Coronary artery (tissue), 2 donors: ENCODE measurements around the gene BMF.

Experiments
- DNase-seq: peaks from one replicate; pipeline ENCODE4 v3.0.0-alpha.2; 2017; ENCODE audit warnings: low spot score
- H3K27ac ChIP-seq, 2 donors: fragments of 200-600 bp; sonication (generic); one replicate each; pipeline ENCODE4 v1.5.1; 2016 to 2019
- H3K4me3 ChIP-seq: fragments of 200-600 bp; sonication (generic); 2 replicates; pipeline ENCODE4 v1.5.1; 2016; ENCODE audit warnings: mild to moderate bottlenecking, moderate library complexity
- CTCF ChIP-seq: fragments of 200-600 bp; sonication (generic); IDR thresholded peaks from one replicate; pipeline ENCODE4 v1.5.1; 2019; ENCODE audit warnings: antibody characterized with exemption

The BMF gene

GRCh38 chr15:40097968-40098476 lies 10.7 kb downstream of the BMF start:
- Histone ChIP-seq H3K27ac (peak overlapping the region; percentile 82 to 89), H3K4me3 (peak overlapping the region; percentile 34)
- peak; percentile 77 for DNase-seq
- no peak for TF ChIP-seq CTCF

- Histone ChIP-seq H3K4me3 (no peak overlapping the region), H3K27ac (peak overlapping the region; percentile 82 to 89)
- DNase-seq, result no peak
- TF ChIP-seq CTCF, result no peak
Measured at GRCh38 chr15:40097096-40097967, 11.3 kb downstream of the BMF start.

GRCh38 chr15:40096094-40096891 lies 12.4 kb downstream of the BMF start:
- no peak for TF ChIP-seq CTCF
- Histone ChIP-seq H3K4me3 (no peak overlapping the region), H3K27ac (no peak overlapping the region)
- no peak for DNase-seq

- DNase-seq, result no peak
- no peak overlapping the region for H3K4me3 ChIP-seq
- no peak for TF ChIP-seq CTCF
- H3K27ac ChIP-seq, result peak overlapping the region in 1 of 2 donors; percentile 53
Measured at GRCh38 chr15:40095371-40096093, 13.1 kb downstream of the BMF start.

GRCh38 chr15:40094156-40094555 lies 14.5 kb downstream of the BMF start:
- TF ChIP-seq CTCF, result no peak
- H3K4me3 ChIP-seq, result no peak overlapping the region
- no peak for DNase-seq
- H3K27ac ChIP-seq, result no peak overlapping the region

- no peak for DNase-seq
- TF ChIP-seq CTCF, result no peak
Measured at GRCh38 chr15:40092979-40093869, 15.5 kb downstream of the BMF start.

More at GRCh38 chr15:40092979-40093869, 15.5 kb downstream of the BMF start:
- Histone ChIP-seq H3K4me3 (no peak overlapping the region), H3K27ac (peak overlapping the region; percentile 19 to 60)
